Measurements from ENCODE around the gene ZSCAN5B.
"Not testable (repeated sequence)": the region's sequence is repeated elsewhere in the genome, so short reads cannot be mapped to it uniquely, and the experiment has no call there.

Gene ZSCAN5B

DNA sequence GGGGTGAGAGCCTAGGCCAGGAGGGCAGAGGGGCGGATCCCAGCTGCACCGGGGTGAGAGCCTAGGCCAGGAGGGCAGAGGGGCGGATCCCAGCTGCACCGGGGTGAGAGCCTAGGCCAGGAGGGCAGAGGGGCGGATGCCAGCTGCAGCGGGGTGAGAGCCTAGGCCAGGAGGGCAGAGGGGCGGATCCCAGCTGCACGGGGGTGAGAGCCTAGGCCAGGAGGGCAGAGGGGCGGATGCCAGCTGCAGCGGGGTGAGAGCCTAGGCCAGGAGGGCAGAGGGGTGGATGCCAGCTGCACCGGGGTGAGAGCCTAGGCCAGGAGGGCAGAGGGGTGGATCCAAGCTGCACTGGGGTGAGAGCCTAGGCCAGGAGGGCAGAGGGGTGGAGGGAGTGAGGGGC, 21.3 kb downstream of the ZSCAN5B start:
- DNase-seq (ENCODE audit: low read depth), result not testable (repeated sequence)

DNA sequence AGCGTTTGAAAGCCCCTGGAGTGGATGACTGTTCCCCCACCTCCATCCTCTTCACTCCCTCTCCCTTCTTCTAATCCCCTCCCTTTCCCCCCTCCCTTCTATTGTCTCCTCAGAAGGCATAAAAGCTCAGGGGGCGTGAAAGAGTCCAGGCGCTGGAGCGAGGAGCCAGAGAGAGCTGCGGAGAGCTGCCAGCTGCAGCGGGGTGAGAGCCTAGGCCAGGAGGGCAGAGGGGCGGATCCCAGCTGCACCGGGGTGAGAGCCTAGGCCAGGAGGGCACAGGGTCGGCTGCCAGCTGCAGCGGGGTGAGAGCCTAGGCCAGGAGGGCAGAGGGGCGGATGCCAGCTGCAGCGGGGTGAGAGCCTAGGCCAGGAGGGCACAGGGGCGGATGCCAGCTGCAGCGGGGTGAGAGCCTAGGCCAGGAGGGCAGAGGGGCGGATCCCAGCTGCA, 21.7 kb downstream of the ZSCAN5B start, which contains the start of gene GALP:
Gene GALP (plus strand): TSS at position 148 of the 447 bp plus-strand sequence. CDS start 1,101 bp downstream, outside the sequence.
- not testable (repeated sequence) for DNase-seq (ENCODE audit: low read depth)

DNA sequence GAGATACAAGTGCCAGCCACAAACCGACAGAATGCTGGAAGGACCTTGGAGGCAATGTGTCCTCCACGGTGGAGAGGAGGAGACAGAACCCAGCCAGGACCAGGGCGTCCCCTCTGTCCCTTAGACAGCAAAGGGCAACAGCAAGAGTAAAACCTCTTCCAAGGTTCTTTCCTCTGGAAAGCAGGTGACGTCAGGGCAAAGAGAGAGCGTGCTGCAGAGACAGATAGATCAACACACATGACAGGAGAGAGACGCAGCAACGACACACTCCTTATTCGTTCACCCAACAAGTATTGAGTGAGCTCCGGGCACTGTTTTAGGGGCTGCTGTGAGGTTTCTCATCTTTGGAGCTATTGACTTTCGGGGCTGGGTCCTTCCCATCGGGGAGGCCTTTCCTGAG, 23.0 kb downstream of the ZSCAN5B start:
- no peak for DNase-seq (ENCODE audit: low read depth)

DNA sequence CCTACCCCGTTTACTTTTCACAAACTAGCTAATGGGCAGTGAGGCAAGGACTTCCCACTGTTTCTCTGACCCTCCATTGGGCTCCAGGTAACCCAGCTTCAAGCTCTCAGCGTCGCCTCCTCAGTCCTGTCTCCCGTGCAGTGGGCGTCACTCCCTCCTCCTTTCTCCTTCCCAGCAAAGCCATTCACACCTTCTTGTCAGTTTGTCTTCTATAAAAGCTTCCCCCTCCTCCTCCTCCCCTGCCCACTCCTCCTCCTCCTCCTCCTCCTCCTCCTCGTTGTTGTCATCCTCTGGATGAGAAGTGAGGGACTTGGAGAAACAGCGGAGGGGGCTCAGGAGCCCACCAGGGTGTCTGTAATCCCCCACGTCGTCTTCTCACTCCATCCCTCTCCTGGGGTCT, 23.5 kb downstream of the ZSCAN5B start:
- no peak for DNase-seq (ENCODE audit: low read depth)

DNA sequence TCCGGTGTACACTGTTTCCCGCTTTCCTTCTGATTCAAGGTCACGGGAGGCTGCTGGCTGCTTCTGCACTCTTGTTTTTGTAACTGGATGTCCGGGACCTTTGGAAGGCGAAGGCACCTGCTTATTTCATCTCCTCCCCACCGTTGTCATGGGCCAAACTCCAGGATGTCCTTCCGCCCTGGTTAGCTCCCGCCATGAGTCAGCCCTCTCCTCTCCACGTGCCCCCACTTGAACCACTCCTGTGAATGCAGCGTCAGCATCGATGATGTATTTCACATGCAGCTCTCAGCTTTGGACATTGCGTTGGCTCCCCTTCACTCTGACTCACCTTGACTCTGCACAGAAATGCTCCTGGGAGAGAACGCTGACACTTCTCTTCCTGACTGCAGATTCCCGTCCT, 27.3 kb downstream of the ZSCAN5B start:
- DNase-seq (ENCODE audit: low read depth), result peak; percentile 76

DNA sequence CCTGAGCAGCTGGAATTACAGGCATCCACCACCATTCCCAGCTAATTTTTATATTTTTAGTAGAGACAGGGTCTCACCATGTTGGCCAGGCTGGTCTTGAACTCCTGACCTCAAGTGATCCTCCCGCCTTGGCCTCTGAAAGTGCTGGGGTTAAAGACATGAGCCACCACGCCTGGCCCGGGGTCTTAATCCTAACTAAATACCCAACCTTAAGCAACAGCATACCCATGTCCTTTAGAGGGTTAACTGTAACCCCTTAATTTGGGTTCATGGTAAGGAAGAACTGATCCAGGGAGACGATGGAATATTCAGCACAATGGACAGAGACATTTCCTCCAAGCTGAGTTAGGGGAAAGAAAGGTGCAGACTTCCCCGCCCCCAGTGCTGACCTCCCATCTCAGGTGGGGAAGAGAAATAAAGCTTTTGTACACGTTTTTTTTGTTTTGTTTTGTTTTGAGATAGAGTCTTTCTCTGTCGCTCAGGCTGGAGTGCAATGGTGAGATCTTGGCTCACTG, 30.5 kb downstream of the ZSCAN5B start:
- DNase-seq (ENCODE audit: low read depth), result peak; percentile 12

DNA sequence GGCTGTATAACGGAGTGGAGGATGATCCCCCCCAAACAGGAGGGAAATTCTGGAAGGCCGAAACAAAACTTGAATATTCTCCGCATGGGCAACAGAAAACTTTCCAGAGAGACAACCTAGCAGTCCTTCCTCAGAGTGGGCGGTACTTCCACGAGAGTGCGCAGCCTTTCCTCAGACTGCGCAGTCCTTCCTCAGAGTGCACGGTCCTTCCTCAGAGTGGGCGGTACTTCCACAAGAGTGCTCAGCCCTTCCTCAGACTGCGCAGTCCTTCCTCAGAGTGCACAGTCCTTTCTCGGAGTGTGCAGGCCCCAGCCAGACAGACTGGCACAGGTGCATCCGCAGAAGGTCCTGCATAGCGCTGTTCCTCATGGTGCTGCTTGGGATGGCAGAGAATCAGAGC, 34.5 kb downstream of the ZSCAN5B start:
- no peak for DNase-seq (ENCODE audit: low read depth)

DNA sequence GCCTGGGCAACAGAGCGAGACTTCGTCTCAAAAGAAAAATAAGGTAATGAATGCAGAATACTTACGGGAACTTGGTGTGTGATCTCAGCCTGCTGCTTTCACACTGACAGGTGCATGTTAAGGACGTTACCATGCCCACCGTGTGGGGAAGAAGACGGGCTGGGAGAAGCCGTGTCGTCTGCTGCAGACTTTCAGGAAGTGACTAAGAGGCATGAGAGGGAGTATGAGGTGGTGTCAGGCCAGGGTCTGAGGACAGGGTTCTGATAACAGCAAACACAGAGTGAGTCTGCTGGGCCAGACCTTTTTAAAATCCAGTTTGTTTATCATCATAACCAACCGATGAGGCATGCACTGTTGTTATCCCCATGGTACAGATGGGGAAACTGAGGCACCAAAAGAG, 35.3 kb downstream of the ZSCAN5B start:
- DNase-seq (ENCODE audit: low read depth), result peak; percentile 54

DNA sequence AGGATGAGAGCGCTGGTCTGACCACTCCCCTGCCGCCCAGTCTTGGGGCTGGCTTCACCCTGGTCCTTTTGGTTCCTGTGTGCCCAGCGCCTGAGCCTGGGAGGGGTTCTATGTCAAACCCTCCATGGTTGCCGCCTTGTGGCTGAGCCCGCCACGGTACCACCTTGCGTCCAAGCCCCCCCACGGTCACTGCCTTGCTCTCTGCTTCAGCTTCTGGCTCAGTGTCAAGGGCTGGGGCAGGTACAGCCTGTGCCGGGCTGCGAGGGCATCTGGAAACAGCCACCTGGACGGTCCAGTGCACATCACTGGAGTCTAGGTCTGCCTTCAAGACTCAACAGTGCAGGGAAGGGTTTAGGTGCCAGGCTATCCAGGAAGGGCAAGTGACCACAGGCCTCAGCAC, 36.0 kb downstream of the ZSCAN5B start:
- no peak for DNase-seq (ENCODE audit: low read depth)

DNA sequence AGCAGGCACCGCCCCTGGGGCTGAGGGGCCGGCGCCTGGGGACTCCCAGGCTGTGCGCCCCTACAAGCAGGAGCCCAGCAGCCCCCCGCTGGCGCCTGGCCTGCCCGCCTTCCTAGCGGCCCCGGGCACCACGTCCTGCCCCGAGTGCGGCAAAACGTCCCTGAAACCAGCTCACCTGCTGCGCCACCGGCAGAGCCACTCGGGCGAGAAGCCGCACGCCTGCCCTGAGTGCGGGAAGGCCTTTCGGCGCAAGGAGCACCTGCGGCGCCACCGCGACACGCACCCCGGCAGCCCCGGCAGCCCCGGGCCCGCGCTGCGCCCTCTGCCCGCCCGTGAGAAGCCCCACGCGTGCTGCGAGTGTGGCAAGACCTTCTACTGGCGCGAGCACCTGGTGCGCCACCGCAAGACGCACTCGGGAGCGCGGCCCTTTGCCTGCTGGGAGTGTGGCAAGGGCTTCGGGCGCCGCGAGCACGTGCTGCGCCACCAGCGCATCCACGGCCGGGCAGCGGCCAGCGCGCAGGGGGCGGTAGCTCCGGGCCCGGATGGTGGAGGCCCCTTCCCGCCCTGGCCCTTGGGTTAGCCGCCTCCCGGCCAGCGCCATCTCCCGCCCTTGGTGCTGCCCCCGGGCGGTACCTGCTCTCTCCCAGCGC, 37.8 kb downstream of the ZSCAN5B start:
- DNase-seq (ENCODE audit: low read depth), result no peak

DNA sequence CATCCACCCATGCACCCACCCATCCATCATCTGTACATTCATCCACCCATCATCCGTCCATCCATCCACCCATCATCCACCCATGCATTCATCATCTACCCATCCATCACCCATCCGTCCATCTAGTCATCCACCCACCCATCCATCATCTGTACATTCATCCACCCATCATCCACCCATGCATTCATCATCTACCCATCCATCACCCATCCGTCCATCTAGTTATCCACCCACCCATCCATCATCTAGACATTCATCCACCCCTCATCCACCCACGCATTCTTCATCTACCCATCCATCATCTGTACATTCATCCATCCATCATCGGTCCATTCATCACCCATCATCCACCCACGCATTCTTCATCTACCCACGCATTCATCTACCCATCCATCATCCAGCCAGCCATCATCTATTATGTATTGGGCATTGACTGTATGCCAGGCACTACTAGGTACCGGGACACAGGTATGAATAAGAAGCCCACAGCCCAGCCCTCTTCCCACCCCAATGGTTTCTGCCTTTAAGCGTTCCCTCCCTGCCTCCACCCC, 38.5 kb downstream of the ZSCAN5B start:
- DNase-seq (ENCODE audit: low read depth), result no peak

DNA sequence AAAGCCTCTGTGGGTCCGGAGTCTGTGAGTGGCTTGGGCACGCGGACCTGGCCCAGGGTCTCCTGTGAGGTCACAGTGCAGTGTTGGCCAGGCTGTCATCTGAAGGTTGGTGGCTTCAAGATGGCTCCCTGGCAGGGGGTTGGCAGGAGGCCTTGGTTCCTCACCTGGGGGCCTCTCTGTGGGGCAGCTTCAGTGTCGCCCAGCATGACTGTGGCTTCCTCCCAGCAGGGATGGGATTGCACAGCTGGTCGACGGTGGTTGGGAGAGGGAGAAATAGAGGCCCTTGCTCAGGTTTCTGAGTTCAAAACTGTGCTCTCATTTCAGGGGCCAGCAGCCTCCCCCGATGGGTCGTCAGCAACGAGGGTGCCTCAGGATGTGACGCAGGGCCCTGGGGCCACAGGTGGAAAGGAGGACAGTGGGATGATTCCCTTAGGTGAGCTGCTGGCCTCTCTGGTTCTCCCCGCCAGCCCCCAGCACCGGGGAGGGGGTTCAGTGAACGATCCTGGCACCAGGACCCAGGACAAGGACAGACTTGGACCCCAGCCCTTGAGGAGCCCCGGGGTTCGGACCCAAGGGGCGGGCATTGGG, 39.3 kb downstream of the ZSCAN5B start:
- no peak for DNase-seq (ENCODE audit: low read depth)

DNA sequence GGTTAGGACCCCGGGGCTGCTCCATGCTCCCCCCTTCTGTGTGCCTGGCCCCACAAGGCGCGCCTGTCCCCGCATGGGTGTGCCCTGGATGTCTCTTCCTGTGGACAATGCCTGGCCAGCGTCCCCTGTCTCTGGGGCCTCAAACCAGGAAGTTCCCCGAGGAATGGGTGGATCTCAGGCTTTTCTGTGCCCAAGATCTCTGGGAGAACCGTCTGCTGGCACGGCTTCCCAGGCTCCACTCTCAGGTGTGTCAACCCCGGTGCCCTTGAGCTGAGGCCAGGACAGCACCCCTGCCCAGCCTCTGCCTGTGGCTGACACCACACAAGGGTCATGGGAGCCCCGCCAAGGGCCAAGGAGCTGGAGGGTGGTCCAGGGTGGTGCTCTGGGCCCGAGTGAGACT, 40.8 kb downstream of the ZSCAN5B start:
- no peak for DNase-seq (ENCODE audit: low read depth)

DNA sequence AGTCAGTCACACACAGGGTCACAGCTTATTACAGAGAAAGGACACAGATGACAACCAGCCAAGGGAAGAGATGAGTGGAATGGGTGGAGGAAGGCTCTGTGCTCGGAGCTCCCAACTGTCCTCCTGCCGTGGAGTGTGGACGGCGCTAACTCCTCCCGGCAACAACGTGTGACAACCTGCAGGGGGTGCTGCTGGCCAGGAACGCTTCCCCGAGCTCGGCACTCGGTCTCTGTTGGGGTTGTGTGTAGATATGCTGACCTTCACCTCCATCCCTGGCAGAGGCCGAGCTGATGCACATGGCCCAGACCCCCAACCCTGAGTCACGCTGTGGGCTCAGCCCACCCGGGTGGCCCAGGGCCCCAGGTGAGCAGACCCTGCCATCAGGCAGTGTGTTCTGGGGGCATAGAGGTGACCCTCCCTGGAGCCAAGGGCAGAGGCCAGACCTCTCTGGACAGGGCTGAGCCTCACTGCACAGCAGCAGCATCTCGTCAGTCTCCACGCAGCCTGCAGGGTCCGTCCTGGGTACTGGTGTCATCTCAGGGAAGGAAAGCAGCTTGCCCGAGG, 42.4 kb downstream of the ZSCAN5B start:
- DNase-seq (ENCODE audit: low read depth), result no peak

DNA sequence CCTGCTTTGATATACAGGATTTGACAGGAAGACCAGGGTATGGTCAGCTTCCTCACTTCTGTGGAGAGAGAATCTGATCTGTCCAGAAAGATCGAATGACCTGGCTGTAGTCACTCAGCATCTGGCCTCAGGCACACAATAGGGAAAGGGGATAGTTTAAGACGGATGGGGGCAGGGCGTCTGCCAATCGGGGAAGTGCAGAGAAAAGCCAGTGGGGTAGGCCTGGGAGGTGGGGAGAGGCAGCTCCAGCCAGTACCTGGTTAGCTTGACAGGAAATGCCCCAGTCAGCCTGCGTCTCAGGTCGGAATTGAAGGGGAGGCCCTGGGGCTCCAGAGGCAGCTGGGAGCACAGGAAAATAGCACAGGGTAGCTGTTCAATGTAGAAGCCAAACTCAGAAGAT, 44.1 kb downstream of the ZSCAN5B start:
- DNase-seq (ENCODE audit: low read depth), result no peak

DNA sequence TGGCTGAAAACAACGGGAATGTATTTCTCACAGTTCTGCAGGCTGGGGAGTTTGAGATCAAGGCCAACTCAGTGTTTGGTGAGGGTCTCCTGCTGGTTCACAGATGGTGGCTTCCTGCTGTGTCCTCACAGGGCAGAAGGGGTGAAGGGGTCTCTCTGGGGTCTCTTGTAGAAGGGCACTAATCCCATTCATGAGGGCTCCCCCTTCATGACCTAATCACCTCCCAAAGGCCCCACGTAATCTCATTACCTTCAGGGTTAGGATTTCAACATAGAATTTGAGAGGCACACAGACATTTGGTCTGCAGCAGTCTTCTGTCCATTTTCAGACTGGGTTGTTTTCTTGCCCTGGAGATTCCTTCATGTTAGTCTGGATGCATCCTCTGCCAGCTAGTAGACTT, 44.9 kb downstream of the ZSCAN5B start:
- DNase-seq (ENCODE audit: low read depth), result no peak

DNA sequence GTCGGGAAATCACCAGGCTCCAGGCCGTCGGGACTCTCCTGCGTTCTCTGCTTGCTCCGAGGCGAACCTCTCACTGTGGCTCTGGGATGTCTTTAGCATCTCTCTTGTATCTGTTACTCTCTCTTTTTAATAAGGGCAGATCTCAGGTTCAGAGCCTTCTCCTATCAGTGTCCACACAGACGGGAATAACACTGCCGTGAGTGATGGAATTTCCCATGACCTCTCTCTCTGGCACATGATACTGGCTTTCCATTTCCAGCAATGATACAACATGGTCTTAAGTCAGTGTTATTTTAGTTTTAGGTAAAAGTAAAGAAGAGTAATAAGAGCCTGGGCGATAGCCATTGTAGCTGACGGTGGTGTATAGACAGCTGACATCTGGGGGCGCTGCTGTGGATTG, 47.2 kb downstream of the ZSCAN5B start:
- DNase-seq (ENCODE audit: low read depth), result no peak

DNA sequence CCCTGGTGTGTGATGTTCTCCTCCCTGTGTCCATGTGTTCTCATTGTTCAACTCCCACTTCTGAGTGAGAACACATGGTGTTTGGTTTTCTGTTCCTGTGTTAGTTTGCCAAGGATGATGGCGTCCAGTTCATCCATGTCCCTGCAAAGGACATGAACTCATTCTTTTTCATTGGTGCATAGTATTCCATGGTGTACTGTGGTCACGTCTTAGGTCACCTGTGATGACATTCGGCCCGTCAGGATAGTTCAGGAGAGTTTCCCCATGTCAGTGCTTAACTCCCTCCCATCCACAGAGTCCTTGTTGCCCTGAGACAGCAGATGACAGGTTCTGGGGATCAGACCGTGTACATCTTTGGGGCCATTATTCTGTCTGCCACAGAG, 47.9 kb downstream of the ZSCAN5B start:
- DNase-seq (ENCODE audit: low read depth), result no peak

DNA sequence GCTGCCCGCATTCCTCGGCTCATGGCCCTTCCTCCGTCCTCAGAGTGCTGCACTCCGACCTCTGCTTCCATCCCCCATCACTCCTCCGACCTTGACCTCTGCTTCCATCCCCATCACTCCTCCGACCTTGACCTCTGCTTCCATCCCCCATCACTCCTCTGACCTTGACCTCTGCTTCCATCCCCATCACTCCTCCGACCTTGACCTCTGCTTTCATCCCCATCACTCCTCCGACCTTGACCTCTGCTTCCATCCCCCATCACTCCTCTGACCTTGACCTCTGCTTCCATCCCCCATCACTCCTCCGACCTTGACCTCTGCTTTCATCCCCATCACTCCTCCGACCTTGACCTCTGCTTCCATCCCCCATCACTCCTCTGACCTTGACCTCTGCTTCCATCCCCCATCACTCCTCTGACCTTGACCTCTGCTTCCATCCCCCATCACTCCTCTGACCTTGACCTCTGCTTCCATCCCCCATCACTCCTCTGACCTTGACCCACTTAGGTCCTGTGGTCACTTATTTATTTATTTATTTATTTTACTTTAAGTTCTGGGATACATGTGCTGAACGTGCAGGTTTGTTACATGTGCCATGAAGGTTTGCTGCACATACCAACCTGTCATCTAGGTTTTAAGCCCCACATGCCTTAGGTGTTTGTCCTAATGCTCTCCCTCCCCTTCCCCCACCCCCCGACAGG, 48.5 kb downstream of the ZSCAN5B start:
- not testable (repeated sequence) for DNase-seq (ENCODE audit: low read depth)

DNA sequence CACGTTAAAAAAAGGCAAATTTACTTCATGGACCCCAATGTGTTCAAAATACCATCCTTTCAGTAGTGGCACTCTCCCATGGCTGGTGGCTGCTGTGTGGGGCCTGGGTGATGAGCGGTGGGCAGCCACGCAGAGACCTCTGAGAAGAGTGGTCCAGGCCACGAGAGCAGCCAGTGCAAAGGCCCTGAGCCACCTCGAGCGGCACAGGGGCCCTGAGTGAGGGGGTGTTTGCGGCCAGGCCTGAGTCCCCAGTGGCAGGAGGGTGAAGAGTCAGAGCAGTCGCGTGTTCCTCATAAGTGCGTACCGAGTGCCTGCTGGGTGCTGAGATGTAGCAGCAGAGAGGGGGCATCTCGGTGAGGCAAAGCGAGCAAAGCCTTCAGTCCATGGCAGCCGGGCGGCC, 49.5 kb downstream of the ZSCAN5B start:
- no peak for DNase-seq (ENCODE audit: low read depth)

DNA sequence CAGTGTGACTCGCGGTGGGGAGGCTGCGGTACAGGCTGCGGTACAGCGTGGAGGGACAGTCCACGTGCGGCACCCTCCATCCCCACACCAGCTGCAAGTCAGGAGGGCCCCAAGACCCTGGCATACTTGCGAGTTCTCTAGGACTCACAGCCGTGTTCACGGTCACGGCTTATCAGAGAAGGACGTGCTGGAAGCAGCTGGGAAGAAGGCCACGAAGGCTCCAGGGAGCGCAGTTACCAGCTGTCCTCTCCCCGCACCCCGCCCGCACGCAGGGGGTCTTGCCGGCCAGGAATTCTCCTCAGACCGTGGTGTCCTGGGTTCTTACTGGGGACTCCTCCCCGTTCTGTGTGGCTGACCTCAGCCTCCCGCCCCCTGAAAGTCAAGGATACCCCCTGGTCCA, 50.3 kb downstream of the ZSCAN5B start:
- no peak for DNase-seq (ENCODE audit: low read depth)

DNA sequence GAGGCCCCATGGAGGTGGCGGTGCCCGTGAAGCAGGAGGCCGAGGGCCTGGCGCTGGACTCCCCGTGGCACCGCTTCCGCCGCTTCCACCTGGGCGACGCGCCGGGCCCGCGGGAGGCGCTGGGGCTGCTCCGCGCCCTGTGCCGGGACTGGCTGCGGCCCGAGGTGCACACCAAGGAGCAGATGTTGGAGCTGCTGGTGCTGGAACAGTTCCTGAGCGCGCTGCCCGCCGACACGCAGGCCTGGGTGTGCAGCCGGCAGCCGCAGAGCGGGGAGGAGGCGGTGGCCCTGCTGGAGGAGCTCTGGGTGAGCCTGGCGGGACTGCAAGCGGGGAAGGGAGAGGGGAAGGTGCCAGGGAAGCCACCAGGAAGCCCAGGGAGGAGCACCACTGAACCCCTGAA, 50.7 kb downstream of the ZSCAN5B start:
- no peak for DNase-seq (ENCODE audit: low read depth)

DNA sequence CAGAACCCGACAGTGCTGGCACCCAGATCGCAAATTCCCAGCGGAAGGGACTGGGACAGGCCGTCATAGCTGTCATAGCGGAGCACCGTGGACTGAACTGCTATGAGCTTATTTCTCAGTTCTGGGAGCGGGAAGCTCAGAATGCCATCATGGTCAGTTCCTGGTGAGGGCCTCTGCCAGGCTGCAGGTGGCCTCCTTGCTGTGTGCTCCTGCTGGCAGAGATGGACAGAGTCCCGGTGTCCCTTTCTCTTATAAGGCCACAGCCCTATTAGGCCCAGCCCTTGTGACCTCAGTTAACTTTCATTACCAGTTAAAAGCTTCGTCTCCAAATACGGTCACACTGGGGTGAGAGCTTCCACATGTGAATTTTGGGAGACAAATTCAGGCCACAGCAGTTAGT, 51.9 kb downstream of the ZSCAN5B start:
- DNase-seq (ENCODE audit: low read depth), result no peak

All from ELR (cell line).